ENCODE results near the gene HECTD4.

GRCh38 chr12:112413855-112414625 lies 31.8 kb upstream of the HECTD4 start:
- TF ChIP-seq CTCF (conservative IDR thresholded peaks at IDR 0.05; ENCODE audit: low read length) (no peak), EZH2phosphoT487 (IDR thresholded peaks at IDR 0.05; ENCODE audit: borderline replicate concordance) (no peak)

Measured in Loucy (cell line).